ENCODE results near the gene PTPN23.
"Not testable (repeated sequence)": the region's sequence is repeated elsewhere in the genome, so short reads cannot be mapped to it uniquely, and the experiment has no call there.

PTPN23 gene, protein sequence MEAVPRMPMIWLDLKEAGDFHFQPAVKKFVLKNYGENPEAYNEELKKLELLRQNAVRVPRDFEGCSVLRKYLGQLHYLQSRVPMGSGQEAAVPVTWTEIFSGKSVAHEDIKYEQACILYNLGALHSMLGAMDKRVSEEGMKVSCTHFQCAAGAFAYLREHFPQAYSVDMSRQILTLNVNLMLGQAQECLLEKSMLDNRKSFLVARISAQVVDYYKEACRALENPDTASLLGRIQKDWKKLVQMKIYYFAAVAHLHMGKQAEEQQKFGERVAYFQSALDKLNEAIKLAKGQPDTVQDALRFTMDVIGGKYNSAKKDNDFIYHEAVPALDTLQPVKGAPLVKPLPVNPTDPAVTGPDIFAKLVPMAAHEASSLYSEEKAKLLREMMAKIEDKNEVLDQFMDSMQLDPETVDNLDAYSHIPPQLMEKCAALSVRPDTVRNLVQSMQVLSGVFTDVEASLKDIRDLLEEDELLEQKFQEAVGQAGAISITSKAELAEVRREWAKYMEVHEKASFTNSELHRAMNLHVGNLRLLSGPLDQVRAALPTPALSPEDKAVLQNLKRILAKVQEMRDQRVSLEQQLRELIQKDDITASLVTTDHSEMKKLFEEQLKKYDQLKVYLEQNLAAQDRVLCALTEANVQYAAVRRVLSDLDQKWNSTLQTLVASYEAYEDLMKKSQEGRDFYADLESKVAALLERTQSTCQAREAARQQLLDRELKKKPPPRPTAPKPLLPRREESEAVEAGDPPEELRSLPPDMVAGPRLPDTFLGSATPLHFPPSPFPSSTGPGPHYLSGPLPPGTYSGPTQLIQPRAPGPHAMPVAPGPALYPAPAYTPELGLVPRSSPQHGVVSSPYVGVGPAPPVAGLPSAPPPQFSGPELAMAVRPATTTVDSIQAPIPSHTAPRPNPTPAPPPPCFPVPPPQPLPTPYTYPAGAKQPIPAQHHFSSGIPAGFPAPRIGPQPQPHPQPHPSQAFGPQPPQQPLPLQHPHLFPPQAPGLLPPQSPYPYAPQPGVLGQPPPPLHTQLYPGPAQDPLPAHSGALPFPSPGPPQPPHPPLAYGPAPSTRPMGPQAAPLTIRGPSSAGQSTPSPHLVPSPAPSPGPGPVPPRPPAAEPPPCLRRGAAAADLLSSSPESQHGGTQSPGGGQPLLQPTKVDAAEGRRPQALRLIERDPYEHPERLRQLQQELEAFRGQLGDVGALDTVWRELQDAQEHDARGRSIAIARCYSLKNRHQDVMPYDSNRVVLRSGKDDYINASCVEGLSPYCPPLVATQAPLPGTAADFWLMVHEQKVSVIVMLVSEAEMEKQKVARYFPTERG (N-terminal part only)

DNA sequence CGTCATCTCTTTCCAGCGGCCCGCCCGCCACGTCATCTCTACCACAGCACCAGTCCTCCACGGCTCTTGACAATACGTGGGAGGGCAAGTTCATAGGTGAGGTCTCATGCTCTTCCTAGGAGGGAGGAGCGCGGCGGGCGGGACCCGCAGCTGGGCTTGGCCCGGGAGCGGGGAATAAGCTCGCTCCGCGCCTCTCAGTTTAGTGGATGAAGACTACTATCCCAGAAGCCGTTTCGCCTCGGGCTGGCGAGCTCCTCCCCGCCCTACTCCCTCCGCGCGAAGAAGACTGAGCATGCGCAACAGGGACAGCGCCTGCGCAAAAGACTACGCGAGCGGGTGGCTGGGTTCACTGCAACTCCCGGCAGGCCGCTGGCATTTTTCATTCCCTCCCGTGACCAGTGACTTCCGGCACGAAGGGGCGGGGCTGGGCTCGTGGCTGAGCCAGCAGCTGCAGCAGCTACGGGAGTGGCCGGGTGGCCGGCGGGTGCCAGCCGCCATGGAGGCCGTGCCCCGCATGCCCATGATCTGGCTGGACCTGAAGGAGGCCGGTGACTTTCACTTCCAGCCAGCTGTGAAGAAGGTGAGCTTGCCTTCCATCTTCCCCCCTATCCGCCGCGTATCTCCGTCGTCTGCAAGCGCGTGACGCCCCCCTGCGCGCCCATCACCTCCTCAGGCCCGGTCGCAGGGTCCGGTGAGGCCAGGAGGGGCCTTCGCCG, at the start of gene PTPN23:
Gene PTPN23 (plus strand): TSS at position 421 of the 716 bp plus-strand sequence. CDS start 76 bp downstream, at position 497.
- DNase-seq, result peak; percentile 99

DNA sequence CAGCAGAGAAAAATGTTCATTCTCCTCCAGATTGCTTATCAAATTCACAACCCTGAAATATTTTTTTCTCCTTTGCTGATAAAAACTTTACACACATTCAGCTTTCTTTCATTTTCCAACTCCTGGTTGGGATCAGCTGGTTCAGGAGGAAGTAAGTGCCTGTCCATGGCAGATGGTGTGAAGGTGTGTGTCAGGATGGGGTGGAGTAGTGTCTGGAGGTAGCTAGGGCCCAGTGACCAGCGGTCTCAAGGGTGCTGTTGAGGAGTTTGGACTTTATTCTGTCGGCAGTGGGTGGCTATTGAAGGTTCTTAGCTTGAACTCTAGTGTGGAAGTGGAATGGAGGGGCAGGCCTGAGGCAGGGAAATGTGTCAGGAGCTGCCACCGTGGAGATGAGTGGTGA, 46.9 kb upstream of the PTPN23 start:
- DNase-seq, result no peak

DNA sequence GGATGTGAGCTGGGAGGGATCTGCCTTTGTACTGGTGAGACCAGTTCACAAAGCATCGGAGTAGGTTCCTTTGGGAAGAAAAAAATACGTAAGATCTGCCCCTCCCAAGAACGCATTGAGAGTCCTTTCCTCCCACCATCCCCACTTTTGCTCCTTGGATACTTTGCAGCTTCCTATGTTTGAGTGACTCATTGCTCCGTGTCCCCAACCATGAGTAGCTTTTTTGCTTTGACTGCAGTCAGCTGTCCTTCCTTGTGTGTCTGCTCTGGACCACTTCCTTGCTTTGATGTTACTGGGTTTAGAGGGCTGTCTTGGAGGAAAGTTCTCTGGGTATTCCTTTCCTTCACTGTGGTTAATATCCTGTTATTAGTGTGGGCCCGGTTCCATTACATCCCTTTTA, 43.2 kb upstream of the PTPN23 start:
- no peak for DNase-seq

DNA sequence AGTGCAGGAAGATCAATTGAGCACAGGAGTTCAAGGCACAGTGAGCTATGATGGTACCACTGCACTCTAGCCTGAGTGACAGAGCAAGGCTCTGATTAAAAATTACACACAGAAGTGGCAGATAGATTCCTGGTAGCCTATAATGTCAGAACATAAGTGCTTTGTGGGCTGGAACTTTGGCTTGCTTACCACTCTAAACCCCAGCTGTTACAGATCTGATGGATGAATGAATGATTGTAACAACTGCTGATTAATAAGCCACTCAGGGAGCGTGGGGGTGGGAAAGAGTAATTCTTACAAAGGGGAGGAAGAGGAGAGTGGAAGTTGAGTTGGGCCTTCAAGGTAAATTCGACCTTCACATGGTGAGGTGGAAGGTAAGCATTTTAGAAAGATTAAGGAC, 40.9 kb upstream of the PTPN23 start:
- DNase-seq, result no peak

DNA sequence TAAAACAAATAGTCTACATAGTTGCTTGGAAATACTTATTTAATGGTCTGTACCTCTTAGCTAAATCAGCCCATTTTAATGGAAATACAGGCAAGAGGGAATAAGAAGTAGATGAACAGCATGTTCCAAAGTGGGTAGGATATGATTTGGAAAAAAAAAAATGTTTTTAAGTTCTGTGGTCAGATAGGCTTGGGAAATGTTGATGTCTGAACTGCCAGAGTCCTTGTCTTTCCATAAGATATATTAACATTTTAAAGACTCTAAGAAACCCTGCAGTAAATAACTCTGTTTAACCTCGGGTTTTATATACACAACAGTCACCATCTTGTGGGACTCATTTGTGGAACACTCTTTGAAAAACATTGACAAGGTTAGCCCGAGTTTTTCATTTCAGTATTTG, 40.0 kb upstream of the PTPN23 start:
- DNase-seq, result no peak

DNA sequence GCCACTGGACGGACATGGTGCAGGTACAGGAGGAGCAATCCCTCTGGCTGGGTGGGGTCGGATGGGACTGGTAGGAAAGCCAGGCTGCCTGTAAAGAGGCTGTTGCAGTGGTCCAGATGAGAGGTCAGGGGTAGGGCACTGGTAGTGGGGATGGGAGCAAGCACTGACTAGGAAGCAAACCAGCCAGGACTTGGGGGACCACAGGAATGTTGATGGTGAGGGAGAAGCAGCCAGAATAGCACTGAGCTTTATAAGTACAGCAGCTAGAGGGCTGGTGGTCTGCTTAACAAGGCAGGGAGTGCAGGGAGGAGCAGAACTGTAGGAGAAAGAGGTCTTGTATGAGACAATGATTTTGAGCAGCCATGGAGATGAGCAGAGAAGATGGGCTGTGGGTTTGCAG, 38.7 kb upstream of the PTPN23 start:
- peak; percentile 27 for DNase-seq

DNA sequence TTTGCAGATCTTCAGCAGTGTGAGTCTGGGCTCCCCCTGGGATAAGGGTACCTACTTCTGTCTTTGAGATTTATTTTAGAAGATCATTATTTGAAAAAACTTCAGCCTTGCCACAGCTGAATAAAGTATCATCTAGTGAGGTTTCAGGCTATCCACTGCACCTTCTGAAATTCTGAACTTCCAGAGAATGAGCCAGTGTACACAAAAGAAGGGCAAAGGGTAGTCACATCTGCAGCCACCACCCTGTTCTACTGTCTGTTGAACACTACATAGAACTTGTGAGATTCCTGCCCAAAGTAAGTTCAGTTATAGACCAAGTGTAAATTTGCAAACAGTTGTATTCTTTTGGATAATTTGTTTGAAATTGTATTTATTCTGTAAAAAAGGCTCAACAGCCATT, 38.0 kb upstream of the PTPN23 start:
- DNase-seq, result no peak

- DNase-seq, result no peak
Observed at GRCh38 chr3:47343471-47343971, 37.3 kb upstream of the PTPN23 start.

GRCh38 chr3:47344971-47345370, 35.9 kb upstream of the PTPN23 start:
- DNase-seq, result no peak

GRCh38 chr3:47347217-47347801, 33.5 kb upstream of the PTPN23 start:
- peak; percentile 81 for DNase-seq

DNA sequence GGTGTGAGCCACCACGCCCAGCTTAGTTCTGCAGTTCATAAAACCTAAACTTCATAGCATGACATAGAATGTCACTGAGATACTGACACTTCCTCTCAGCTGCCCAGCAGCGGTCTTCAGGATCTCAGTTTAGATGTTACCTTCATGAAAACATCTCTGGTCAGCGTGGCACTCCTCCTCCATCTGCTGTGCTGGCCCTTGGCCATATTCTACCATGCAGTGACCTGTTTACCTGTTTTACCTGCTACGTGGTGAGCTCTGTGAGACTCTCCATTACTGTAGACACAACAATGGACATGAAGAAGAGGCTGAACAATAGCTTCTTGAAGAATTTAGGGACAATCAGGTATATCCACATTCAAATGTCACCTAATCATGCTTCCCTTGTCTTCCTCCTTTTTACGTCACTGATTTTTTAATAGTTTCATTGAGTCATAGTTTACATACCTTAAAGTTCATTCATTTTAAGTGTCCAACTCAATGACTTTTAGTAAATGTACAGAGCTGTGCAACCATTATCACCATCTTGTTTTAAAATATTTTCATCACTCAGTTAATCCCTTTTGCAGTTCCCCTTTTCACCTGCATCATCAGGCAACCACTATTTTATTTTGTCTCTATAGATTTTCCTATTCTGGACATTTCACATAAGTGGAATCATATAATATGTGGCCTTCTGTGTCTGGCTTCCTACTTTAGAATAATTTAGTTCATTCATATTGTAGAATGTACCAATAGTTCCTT, 32.2 kb upstream of the PTPN23 start:
- no peak for DNase-seq

GRCh38 chr3:47355010-47355409, 25.8 kb upstream of the PTPN23 start:
- no peak for DNase-seq

- DNase-seq, result no peak
Observed at GRCh38 chr3:47356201-47356600, 24.6 kb upstream of the PTPN23 start.

GRCh38 chr3:47359323-47359722, 21.5 kb upstream of the PTPN23 start:
- DNase-seq, result no peak

DNA sequence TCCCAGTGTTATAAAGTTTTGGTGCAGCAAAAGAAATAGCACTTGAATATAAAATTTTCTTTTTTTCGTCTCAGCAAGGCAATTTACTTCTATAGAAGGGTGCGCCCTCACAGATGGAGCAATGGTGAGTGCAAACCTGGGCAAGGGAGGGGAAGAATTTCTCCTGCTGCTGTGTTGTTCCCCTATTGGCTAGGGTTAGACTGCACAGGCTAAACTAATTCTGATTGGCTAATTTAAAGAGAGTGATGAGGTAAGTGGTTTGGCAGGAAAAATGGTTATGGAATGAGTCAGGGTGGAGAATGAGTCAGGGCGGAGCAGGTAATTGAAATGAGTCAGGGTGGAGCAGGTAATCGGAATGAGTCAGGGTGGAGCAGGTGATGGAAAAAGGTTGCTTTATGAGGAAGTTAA, 20.7 kb upstream of the PTPN23 start:
- DNase-seq, result not testable (repeated sequence)

GRCh38 chr3:47362701-47363100, 18.1 kb upstream of the PTPN23 start:
- DNase-seq, result no peak

- DNase-seq, result peak; percentile 92
Observed at GRCh38 chr3:47365213-47366153, 15.3 kb upstream of the PTPN23 start.

- no peak for DNase-seq
Observed at GRCh38 chr3:47366833-47367232, 14.0 kb upstream of the PTPN23 start.

- DNase-seq, result no peak
Observed at GRCh38 chr3:47367631-47368030, 13.2 kb upstream of the PTPN23 start.

DNA sequence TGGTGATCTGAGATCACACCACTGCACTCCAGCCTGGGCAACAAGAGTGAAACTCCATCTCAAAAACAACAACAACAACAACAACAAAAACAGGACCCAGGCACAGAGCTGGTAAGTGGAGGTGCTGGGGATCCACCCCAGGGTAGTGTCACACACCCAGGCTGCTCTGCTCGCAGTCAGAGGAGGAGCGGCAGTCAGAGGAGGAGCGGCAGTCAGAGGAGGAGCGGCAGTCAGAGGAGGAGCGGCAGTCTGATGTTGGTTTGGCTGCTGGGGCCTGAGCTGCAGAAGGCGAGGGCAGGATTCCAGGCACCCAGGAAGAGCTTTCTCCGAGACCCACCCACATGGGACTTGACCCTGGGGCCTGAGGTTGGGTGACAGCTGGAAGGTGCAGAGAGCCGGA, 10.8 kb upstream of the PTPN23 start:
- not testable (repeated sequence) for DNase-seq
